GM12873 (cell line): ENCODE results near the gene AFF3.

Experiments
- TF ChIP-seq, protein P1 (sequence below): IDR thresholded peaks from 2 replicates; pipeline ENCODE4 v1.5.1; 2012; ENCODE audit warnings: low read depth, mild to moderate bottlenecking, moderate library complexity, low read length, control low read depth; ENCODE audit not compliant: insufficient read depth; ENCODE audit errors: missing control alignments

Gene AFF3

DNA sequence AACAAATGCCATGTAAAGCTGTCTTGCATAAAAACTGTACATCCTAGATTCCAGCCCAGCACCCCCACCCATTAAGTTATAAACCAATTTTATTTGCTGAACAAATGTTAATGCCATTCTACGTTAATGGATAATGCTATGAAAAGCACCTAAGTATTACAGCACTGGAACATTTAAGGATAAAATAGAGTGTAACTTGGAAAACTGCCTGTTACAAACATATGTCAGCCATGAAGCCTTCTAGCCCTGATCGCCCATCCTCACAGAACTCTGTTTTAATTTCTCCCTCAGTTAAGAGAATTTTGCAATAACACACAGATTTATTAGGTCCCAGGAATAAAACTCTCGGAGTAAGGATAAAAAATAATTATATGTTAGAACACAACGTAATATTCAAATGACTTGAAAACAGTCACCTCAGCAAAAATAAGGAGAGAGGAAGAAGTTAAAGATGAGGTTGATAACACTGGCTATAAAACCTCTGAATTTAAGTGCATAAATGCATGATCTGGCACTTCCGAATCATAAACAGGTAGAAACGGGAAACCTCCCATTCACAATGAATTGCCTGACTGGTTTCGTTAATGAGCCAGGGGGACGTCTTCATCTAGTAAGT lies 308.7 kb downstream of the AFF3 start:
- TF ChIP-seq, protein P1, sequence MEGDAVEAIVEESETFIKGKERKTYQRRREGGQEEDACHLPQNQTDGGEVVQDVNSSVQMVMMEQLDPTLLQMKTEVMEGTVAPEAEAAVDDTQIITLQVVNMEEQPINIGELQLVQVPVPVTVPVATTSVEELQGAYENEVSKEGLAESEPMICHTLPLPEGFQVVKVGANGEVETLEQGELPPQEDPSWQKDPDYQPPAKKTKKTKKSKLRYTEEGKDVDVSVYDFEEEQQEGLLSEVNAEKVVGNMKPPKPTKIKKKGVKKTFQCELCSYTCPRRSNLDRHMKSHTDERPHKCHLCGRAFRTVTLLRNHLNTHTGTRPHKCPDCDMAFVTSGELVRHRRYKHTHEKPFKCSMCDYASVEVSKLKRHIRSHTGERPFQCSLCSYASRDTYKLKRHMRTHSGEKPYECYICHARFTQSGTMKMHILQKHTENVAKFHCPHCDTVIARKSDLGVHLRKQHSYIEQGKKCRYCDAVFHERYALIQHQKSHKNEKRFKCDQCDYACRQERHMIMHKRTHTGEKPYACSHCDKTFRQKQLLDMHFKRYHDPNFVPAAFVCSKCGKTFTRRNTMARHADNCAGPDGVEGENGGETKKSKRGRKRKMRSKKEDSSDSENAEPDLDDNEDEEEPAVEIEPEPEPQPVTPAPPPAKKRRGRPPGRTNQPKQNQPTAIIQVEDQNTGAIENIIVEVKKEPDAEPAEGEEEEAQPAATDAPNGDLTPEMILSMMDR: no peak

DNA sequence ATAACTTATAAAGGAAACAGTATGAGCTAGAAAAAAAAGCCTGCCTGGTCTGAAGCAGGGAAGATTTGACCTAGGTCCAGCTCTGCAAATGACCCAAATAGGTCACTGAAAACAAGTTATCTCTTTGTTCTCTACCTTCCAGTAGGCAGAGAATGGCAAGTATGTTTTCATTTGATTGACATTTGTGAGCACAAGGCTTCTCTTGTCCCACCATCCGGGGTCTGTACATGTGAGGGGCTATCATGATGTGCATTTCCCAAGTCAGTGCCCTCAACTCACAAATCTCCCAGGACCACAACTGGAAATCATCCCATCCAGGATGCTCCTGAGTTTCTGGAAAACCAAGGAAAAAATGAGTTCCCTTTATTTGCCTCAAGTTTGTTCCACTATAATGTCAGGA lies 309.5 kb downstream of the AFF3 start:
- TF ChIP-seq, protein P1: no peak

DNA sequence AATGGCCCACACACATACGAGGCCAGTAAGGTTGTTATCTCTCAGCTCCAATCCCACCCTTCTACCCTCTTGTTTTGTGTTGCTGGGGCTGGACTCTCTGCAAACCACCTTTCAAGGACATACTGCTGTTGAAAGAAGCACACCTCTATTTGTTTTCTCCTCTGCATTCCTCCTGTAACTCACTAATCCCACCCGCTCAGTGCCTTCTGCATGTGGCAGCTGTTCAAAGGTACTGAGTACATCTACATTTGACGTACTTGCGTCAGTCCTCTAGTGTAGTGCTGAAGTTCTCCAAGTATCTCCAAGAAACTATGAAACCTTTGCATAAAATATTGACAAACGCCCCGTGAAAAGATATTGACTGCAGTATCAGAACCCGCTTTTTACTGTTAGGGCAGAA lies 310.6 kb downstream of the AFF3 start:
- TF ChIP-seq, protein P1: no peak

DNA sequence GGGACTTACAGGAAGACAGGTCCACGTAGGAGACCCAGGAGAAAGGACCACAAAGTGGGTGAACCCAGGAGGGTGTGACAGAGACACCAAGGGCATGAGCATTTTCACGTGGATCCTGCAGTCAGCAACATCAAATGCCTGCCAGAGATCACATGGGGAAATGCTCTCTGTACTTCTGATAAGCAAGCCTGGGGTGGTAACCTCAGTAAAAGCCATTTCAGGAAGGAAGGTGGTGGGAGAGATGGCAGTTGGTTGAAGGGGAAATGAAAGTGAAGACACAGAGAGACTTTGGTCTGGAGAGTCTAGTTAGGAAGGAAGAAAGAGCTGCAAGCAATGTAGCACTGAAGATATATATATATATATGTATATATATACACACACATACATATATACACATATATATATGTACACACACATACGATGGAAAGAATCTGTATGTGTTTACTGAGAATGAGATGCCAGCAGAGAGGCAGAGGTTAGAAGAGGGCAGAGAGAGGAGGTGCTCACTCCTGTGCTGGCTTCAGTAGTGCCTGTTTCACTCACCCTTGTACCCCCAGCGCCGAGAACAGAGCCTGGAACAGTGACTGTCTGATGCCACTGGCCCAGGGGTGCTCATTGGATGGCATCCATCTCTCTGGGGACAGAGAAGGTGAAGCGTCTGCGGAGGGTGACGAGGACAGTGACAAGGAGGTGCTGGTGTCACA lies 314.9 kb downstream of the AFF3 start:
- TF ChIP-seq, protein P1: no peak

DNA sequence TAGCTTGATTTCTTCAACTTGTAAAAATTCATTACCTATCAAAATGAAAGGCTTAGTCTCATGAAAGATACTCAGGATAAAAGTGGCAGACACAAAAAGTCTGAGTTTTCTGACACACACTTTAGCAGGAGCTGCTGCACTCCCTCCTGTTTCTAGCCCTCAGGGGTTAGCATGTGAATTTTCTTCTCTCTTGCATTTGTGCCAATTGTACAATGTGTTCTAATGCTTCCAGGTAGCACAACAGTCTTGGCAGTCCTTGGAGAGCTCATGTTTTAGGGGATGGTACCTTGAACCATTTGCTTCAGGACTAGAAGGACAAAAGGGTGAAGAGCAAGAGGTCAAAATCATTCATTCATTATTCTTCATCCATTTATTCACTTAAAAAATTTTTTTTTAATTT lies 316.8 kb downstream of the AFF3 start:
- TF ChIP-seq, protein P1: no peak

DNA sequence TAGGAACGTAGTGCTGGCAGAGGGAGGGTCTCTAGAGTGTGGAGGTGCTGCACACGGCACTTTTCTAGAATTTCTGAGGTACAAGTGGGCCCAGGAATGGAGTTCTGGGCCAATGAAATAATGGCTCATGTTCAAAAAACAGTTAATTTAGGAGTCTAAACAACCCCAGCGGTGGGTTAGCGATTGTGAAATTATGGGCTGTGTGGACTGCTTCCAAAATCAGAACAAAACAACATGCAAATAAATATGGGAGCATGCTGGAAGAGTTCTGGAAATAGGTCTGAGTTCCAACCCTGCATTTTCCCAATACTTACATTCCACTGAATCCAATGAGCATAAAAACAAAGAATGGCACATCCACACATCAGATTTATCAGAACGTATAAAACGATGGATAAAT lies 317.6 kb downstream of the AFF3 start:
- TF ChIP-seq, protein P1: no peak

DNA sequence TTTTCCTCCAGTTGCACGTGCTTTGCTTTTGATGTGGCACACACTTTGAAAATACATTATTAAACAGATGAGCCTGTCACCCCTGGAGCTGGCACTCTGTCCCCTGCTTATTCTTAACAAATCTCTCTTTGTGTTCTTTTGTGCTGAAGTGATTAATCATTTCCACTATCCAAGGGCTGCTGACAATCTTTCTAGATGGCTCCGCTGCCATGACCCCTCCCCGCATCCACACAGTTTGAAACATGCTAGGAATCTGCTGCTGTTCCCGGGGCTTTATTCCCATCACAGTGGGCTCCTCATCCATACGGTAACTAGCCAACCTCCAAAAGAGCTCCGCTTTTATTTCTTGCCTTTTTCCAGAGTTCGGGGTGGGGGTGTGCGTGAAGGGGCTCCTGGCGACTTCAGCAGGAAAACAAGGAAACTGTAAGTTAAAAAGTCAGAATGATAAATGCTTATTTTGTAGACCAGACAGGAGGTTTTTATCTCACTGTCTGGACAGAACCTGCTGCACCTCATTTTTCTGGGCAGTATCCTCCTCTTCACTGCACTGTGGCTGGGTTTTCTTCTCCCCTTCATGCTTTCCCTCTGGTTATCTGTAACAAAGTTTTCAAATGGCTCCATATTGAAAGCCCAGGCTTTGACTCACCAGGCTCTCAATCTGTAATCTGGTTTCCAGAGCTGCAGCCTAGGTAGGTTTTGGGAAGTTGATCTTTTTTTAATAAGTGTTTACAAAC lies 319.7 kb downstream of the AFF3 start:
- TF ChIP-seq, protein P1: no peak
